Stimulated activated naive CD8-positive, alpha-beta T cell treated with anti-CD3 and anti-CD28 coated beads, Interleukin-15, Interleukin-2, amounts not matched to agents 100 ng/mL and 50 ng/mL, for 24 hours (primary cell): Measurements from ENCODE around the gene SLC6A6.
"Not testable (repeated sequence)": the region's sequence is repeated elsewhere in the genome, so short reads cannot be mapped to it uniquely, and the experiment has no call there.

Experiments
- H3K27ac Mint-ChIP-seq: one replicate; pipeline ENCODE4 v1.8.0; 2021; ENCODE audit warnings: mild to moderate bottlenecking, mixed read lengths
- H3K27me3 Mint-ChIP-seq: one replicate; pipeline ENCODE4 v1.8.0; 2021; ENCODE audit warnings: mixed read lengths
- H3K36me3 Mint-ChIP-seq: one replicate; pipeline ENCODE4 v1.8.0; 2021; ENCODE audit warnings: low read depth, mixed read lengths
- H3K4me1 Mint-ChIP-seq: one replicate; pipeline ENCODE4 v1.8.0; 2021; ENCODE audit warnings: low read depth, mixed read lengths
- H3K4me3 Mint-ChIP-seq: one replicate; pipeline ENCODE4 v1.8.0; 2021; ENCODE audit warnings: mild to moderate bottlenecking, mixed read lengths
- H3K9me3 Mint-ChIP-seq: one replicate; pipeline ENCODE4 v1.8.0; 2021; ENCODE audit warnings: mixed read lengths

The SLC6A6 gene

DNA sequence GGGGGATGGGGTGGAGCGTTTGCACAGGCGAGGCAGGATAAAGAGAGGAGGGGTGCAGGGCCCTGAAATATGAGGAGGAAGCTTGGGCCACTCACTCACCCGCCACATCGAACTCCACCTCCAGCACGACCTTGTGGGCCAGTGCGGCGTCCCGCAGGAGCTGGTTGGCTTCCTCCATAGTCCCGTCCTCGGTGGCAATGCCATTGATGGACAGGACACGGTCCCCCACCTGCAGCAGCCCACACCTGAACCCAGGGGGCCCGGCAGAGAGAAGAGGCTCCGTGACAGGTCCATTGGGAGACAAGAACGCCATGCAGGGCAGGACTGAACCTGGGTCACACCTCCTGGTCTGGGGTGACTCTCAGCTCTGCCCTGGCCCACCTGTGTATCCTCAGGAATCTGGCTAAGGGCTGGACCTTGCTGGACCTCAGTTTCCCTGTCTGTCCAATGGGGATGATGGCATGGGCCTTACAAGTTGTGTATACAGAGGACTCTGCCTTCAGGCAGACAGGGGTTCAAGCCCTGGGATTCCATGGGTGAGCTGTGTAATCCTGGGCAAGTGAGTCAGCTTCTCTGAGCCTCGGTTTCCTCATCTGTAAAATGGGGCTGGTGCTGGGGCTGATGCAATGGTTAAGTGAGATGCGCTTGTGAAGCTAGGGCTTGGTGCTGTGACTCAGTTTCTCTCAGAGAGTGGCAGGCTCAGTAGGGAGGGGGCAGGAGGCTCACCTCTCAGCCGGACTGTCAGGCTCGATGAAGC, 111.3 kb downstream of the SLC6A6 start:
- no peaks in the 10 kb centered on the region for H3K27me3 Mint-ChIP-seq
- no peak overlapping the region for H3K27ac Mint-ChIP-seq
- H3K36me3 Mint-ChIP-seq, result no peaks in the 10 kb centered on the region
- no peaks in the 10 kb centered on the region for H3K9me3 Mint-ChIP-seq
- H3K4me1 Mint-ChIP-seq, result no peaks in the 10 kb centered on the region
- no peak overlapping the region for H3K4me3 Mint-ChIP-seq

DNA sequence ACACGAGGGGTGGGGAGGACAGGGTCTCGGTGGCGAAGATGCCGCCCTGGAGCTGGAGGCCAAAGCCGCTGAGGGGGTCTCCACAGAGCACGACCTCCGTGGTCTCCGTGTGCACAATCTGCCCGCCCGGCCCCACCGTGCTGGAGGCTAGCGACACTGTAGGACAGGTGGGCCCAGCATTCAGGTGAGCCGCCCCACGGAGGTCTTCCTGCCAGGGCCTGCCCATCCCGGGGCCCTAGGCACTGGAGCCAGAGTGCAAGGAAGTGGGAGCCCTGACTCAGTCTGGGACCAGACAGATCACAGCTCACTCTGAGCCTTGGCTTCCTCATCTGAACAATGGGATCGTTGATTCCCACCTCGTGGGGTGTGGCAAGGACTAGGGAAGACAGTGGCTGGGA, 111.9 kb downstream of the SLC6A6 start:
- no peak overlapping the region for H3K4me3 Mint-ChIP-seq

GRCh38 chr3:14515526-14515925, 113.1 kb downstream of the SLC6A6 start:
- H3K4me1 Mint-ChIP-seq, H3K4me3 Mint-ChIP-seq, H3K9me3 Mint-ChIP-seq, H3K36me3 Mint-ChIP-seq, H3K27ac Mint-ChIP-seq, H3K27me3 Mint-ChIP-seq: not testable (repeated sequence)

More for the DNA sequence above, 111.9 kb downstream of the SLC6A6 start:
- Mint-ChIP-seq H3K4me1 (no peaks in the 10 kb centered on the region), H3K27me3 (no peaks in the 10 kb centered on the region), H3K9me3 (no peaks in the 10 kb centered on the region), H3K27ac (no peak overlapping the region), H3K36me3 (no peaks in the 10 kb centered on the region)

DNA sequence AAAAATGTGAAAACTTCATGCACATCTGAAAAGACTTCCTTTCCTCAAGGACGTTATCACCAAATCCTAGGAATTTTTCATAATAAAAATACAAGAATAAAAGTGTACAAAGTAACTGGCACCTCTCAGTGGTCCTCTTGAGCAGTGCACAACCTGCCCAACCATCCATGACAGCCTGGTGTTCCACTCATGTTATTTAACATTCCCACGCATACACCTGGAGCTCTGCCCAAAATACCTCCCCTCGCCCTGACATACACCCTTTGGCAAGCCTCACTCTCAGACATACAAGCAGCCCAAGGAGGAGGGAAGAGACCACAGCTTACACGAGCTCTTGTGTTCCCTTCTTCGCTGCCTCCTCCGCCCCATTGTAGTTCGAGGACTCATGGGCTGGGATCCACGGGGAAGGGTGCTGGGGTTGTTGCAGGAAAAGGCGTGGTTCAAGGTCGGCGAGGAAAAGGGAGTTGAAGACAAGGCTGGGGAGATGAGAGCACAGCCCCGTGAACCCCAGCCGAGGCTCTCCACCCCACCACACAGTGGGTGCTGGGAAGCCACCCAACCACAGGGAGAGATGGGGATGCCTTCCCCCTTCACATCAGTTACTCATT, 114.4 kb downstream of the SLC6A6 start:
- Mint-ChIP-seq H3K9me3 (no peaks in the 10 kb centered on the region), H3K4me3 (no peak overlapping the region), H3K36me3 (no peaks in the 10 kb centered on the region), H3K27me3 (peaks cover 4% of the 10 kb centered on the region), H3K4me1 (no peaks in the 10 kb centered on the region), H3K27ac (no peak overlapping the region)

DNA sequence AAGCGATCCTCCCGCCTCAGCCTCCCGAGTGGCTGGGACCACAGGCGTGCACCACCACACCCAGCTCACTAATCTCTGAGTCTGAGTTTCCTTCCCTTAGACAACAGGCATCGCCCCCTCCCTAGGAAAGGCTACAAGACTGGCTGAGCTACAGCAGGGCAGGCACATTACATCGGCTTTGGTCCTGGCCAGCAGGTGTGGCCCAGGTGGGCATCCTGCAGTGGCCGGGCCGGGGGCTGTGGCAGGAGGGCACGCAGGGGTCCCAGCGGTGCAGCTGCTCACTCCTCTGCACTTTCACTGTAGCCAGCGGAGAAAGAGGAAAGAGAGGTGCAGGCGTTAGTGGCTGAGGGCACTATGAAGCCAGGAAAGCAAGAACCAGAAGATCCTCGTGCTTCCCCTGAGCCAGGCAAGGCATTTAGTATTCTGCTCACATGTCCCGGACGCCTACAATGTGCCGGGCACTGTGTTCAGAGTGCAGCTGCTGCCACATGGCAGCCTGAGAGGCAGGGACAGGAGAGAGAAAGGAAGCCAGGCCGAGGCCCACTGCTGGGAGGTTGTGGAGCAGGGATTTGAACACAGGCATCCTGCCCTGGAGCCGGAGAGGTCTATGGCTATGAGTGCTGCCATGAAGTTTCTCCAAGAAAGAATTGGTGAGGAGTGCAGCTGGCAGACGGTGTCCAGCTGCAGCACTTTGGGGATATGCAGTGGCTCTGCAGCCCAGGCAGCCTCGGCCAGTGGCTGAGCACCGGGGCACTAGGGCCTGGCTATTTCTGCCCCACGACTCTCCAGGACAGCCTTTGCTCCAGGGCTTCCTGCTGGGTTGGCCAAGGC, 115.4 kb downstream of the SLC6A6 start:
- H3K9me3 Mint-ChIP-seq, result no peaks in the 10 kb centered on the region

DNA sequence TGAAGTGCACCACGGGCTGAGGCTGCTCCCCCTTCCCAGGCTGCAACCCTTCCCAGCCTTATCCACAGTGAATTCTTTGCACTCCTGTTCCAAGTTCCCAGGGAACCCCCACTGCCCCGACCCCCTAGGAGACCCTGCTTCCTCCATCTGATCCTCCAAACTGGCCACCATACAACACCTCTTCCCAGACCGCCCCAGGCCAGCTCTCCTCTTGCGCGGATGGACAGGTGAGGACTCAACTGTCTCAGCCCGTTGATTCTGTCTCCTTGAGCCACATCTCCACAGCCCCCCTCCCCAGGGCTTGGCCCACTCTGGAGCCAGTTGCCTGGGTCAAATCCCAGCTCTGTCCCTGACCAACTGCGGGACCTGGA, 116.0 kb downstream of the SLC6A6 start:
- Mint-ChIP-seq H3K4me1 (no peaks in the 10 kb centered on the region), H3K4me3 (no peak overlapping the region), H3K9me3 (no peaks in the 10 kb centered on the region), H3K36me3 (no peaks in the 10 kb centered on the region), H3K27ac (no peak overlapping the region), H3K27me3 (peaks cover 4% of the 10 kb centered on the region)

More for the DNA sequence above, 115.4 kb downstream of the SLC6A6 start:
- Mint-ChIP-seq H3K4me3 (no peak overlapping the region), H3K36me3 (no peaks in the 10 kb centered on the region), H3K27ac (no peak overlapping the region), H3K4me1 (no peaks in the 10 kb centered on the region), H3K27me3 (peaks cover 4% of the 10 kb centered on the region)

DNA sequence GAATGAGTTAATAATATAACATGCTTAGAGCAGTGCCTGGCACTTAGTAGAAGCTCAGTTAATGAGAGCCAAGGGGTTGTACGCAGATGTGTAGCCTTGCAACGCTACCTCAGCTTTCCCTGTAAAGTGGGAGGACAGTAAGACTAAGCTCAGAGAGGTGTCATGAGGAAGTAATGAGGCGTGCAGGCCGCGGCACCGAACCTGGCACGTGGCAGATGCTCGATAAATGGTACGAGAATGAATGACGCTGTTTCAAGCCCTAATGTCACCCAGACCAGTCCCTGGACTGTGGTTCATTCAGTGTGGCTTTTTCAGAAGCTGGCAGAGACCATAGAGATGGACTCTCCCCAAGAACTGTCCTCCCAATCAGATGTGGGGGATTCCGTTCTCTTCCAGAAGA, 116.5 kb downstream of the SLC6A6 start:
- Mint-ChIP-seq H3K9me3 (no peaks in the 10 kb centered on the region), H3K36me3 (no peaks in the 10 kb centered on the region), H3K27ac (no peak overlapping the region), H3K4me3 (no peak overlapping the region), H3K27me3 (peaks cover 4% of the 10 kb centered on the region), H3K4me1 (no peaks in the 10 kb centered on the region)

- no peaks in the 10 kb centered on the region for H3K4me1 Mint-ChIP-seq
- no peak overlapping the region for H3K27ac Mint-ChIP-seq
- peaks cover 4% of the 10 kb centered on the region for H3K27me3 Mint-ChIP-seq
- no peak overlapping the region for H3K4me3 Mint-ChIP-seq
- no peaks in the 10 kb centered on the region for H3K36me3 Mint-ChIP-seq
- no peaks in the 10 kb centered on the region for H3K9me3 Mint-ChIP-seq
These were observed 117.0 kb downstream of the SLC6A6 start for GRCh38 chr3:14519406-14519805.

- no peak overlapping the region for H3K4me3 Mint-ChIP-seq
- no peak overlapping the region for H3K27ac Mint-ChIP-seq
- H3K27me3 Mint-ChIP-seq, result peaks cover 4% of the 10 kb centered on the region
- H3K9me3 Mint-ChIP-seq, result no peaks in the 10 kb centered on the region
- no peaks in the 10 kb centered on the region for H3K36me3 Mint-ChIP-seq
- no peaks in the 10 kb centered on the region for H3K4me1 Mint-ChIP-seq
These were observed 117.7 kb downstream of the SLC6A6 start for GRCh38 chr3:14520149-14520548.

DNA sequence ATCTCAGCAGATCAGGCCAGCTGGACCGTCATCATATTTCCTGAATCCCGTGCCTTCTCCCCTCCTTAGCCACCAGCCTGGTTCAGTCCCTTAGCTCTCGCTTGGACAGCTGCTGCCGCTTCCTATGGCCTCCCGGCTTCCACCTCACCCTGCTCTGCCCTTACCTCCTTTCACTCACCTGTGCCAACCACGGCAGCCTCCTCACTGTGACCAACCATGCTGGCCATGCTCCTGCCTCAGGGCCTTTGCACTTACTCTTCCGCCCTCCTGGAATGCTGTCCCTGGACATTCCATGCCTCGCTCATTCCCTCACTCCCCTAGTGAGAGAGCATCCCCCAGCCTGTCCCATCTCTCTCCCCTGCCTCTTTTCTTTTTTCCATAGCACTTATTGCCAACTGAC, 118.6 kb downstream of the SLC6A6 start:
- Mint-ChIP-seq H3K4me1 (no peaks in the 10 kb centered on the region), H3K4me3 (no peak overlapping the region), H3K27me3 (peaks cover 4% of the 10 kb centered on the region), H3K36me3 (no peaks in the 10 kb centered on the region), H3K27ac (no peak overlapping the region), H3K9me3 (no peaks in the 10 kb centered on the region)

DNA sequence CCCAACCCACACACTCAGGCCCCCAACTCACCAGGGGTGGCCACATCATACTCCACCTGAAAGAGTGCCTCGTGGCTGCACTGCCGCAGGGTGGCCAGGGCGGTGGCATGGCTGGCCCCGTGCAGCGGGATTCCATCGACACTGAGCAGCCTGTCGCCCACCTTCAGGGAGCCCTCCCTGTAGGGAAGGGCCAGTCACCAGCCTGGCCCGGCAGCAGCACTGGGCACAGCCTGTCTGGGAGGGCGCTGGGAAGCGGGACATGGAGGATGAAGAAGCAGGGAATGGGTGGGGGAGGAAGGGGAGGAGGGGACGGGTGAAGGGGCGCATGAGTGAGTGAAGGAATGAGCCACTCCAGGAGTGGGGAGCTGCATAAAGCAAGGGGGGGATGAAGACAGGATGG, 119.2 kb downstream of the SLC6A6 start:
- Mint-ChIP-seq H3K4me3 (no peak overlapping the region), H3K27ac (no peak overlapping the region), H3K9me3 (no peaks in the 10 kb centered on the region), H3K4me1 (no peaks in the 10 kb centered on the region), H3K27me3 (peaks cover 4% of the 10 kb centered on the region), H3K36me3 (no peaks in the 10 kb centered on the region)

DNA sequence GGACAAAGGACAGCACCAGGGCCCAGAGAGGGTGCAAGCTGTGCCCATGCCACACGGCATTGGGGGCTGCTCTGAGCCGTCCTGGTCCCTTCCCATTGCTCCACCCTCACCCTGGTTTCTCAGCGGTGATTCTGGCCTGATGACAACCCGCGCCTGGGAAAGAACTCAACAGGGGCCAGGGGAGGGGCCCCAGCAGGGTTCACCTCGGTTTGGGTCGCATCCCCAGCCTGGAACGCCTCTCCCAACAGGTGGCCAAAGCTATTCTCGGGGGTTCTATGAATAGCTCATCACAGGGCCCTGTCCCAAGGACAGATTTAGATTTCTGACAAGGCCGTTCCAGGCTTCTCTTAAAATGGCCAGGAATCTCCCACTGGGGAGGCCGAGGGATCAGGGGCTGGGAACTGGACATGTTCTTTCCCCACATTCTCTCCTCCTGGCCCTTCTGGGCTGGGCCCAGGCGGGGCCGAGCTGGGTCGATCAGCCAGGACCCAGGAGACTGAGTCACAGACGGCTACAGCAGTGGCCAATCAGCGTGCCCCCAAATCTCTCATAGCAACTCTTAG, 119.8 kb downstream of the SLC6A6 start:
- Mint-ChIP-seq H3K4me1 (no peaks in the 10 kb centered on the region), H3K4me3 (no peak overlapping the region), H3K9me3 (no peaks in the 10 kb centered on the region), H3K36me3 (no peaks in the 10 kb centered on the region), H3K27me3 (peaks cover 8% of the 10 kb centered on the region), H3K27ac (no peak overlapping the region)

- Mint-ChIP-seq H3K27ac (no peak overlapping the region), H3K4me1 (no peaks in the 10 kb centered on the region), H3K4me3 (no peak overlapping the region), H3K36me3 (no peaks in the 10 kb centered on the region), H3K27me3 (peaks cover 8% of the 10 kb centered on the region), H3K9me3 (no peaks in the 10 kb centered on the region)
These were observed 120.4 kb downstream of the SLC6A6 start for GRCh38 chr3:14522768-14523167.

GRCh38 chr3:14523792-14524191, 121.4 kb downstream of the SLC6A6 start:
- Mint-ChIP-seq H3K4me1 (no peaks in the 10 kb centered on the region), H3K9me3 (no peaks in the 10 kb centered on the region), H3K27ac (no peak overlapping the region), H3K4me3 (no peak overlapping the region), H3K27me3 (peaks cover 12% of the 10 kb centered on the region), H3K36me3 (no peaks in the 10 kb centered on the region)

DNA sequence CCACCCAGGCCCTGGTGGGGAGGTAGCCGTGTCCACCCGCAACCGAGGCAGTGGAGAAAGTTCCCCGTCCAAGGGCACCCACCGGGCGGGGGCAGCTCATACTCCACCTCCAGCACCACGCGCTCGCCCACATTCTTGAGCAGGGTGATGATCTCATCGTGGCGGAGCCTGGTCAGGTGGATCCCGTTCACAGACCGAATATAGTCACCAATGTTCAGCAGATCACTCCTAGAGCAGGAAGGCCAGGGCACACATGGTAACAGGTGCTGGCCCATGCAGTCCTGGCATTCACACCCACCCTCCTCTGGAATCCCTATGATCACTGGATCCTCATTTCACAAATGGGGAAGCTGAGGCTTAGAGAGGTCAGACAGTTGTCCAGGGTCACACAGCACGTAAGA, 121.9 kb downstream of the SLC6A6 start:
- no peaks in the 10 kb centered on the region for H3K9me3 Mint-ChIP-seq
- H3K27ac Mint-ChIP-seq, result no peak overlapping the region
- no peak overlapping the region for H3K4me3 Mint-ChIP-seq
- H3K4me1 Mint-ChIP-seq, result no peaks in the 10 kb centered on the region
- H3K36me3 Mint-ChIP-seq, result no peaks in the 10 kb centered on the region
- H3K27me3 Mint-ChIP-seq, result peaks cover 12% of the 10 kb centered on the region
